Forelimb muscle (tissue), 1 donor: ENCODE data around the gene AGAP2. TPM values are rescaled to one million over a fixed set of nuclear protein-coding genes. Genes with fewer than 3 reads are reported as not detected.
"Not testable (repeated sequence)": the region's sequence is repeated elsewhere in the genome, so short reads cannot be mapped to it uniquely, and the experiment has no call there.

Experiments
- DNase-seq: peaks from one replicate; pipeline ENCODE4 v3.0.0-alpha.2; 2013; ENCODE audit warnings: low read depth
- polyA plus RNA-seq: library from polyadenylated mRNA; unstranded; fragments of 120-200 nt; gene quantifications from one replicate; pipeline ENCODE4 v1.2.1, GENCODE V29; 2013; ENCODE audit not compliant: insufficient read length

AGAP2 gene
- polyA plus RNA-seq, 1 donor: 8.2 TPM

DNA sequence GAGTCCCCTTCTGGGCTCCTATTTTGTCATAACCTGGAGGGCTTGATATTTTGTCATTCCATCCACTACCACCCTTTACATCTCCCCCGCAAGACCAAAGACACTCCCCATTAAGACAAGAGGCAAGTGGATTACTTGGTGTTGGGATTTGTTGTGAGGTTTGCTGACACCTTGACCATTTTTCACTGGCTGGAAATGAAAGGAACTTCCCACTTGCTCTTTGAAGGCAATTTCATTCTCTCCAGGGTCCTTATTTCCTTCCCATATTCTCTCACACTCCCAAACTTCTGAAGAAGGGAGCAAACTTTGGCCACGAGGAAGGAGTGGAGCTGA, 14.9 kb downstream of the AGAP2 start:
- no peak for DNase-seq

DNA sequence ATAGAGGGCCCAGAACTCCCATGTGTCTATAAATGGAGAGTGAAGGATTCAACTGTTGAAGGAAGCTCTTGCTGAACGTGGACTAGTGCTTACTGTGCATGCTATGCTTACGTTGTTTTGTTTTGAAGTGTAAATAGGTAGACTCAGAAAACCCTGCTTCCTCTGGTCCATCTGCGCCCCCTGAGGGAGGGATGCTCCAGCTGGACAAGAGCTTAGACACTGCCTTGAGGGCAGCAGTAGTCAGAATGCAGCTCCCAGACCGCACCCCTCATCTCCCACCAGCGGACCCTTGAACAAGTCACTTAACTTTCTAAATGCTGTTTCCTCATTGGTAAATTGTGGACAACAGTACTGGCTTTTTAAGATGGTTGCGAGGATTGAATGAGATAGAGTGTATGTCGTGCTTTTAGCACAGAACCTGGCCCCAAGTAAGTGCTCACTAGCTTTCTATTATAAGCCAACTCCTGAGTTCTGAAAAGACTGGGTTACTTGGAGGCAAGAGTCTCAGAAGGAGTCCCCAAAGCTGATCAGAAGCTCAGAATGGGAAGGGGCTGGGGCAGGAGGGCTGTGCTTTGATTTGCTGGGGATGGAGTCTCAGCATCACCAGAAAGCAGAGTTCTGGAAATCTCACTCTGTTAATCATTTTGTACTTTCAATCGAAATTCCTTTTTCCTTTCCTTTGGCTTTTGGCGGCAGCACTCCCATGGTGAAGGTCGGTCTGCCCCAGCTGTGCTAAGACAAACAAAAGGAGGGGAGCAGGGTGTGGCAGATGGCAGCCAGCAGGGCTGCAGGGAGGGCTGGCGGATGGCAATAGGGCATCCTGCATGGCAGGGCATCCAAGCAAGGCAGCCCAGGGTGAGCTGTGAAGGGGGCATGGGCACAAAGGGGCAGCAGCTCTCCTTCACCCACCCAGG, 15.6 kb downstream of the AGAP2 start:
- no peak for DNase-seq

DNA sequence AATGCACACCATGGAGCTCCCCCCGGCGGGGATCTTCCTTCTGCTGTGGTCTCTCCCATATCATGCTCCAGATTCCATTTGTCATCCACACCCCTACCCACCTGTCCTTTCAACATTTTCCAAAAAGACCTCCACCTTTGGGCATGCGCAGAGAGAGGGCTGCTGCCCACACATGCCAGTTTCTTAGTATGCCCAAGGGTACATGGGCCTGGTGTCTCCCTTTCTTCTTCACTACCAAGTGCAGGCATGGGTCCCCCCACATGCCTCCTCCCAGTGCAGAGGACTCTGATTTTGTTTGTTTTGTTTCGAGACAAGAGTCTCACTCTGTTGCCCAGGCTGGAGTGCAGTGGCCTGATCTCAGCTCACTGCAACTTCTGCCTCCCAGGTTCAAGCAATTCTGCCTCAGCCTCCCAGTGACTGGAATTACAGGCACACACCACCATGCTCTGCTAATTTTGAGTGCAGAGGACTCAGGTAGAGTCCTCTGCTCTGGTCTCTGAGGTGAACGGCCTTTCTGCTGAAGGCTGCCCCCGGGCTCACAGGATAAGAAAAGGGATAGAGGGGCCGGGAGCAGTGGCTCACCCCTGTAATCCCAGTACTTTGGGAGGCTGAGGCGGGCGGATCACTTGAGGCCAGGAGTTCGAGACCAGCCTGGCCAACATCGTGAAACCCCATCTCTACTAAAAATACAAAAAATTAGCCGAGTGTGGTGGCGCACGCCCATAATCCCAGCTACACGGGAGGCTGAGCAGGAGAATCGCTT, 16.5 kb downstream of the AGAP2 start:
- DNase-seq: not testable (repeated sequence)

DNA sequence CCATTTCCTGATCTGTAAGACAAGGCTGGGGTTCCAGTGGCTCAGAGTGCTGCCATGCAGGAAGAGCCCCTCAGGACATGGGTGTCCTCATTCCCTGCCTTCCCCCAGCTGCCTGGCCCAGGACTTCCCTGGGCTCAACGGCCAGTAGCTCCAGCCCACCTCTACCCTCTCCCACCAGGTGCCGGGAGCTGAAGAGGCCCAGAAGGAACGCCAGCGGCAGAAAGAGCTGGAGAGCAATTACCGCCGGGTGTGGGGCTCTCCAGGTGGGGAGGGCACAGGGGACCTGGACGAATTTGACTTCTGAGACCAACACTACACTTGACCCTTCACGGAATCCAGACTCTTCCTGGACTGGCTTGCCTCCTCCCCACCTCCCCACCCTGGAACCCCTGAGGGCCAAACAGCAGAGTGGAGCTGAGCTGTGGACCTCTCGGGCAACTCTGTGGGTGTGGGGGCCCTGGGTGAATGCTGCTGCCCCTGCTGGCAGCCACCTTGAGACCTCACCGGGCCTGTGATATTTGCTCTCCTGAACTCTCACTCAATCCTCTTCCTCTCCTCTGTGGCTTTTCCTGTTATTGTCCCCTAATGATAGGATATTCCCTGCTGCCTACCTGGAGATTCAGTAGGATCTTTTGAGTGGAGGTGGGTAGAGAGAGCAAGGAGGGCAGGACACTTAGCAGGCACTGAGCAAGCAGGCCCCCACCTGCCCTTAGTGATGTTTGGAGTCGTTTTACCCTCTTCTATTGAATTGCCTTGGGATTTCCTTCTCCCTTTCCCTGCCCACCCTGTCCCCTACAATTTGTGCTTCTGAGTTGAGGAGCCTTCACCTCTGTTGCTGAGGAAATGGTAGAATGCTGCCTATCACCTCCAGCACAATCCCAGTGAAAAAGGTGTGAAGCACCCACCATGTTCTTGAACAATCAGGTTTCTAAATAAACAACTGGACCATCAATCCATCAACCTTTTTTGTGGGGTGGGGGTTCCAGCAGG, 17.6 kb downstream of the AGAP2 start:
- no peak for DNase-seq

DNA sequence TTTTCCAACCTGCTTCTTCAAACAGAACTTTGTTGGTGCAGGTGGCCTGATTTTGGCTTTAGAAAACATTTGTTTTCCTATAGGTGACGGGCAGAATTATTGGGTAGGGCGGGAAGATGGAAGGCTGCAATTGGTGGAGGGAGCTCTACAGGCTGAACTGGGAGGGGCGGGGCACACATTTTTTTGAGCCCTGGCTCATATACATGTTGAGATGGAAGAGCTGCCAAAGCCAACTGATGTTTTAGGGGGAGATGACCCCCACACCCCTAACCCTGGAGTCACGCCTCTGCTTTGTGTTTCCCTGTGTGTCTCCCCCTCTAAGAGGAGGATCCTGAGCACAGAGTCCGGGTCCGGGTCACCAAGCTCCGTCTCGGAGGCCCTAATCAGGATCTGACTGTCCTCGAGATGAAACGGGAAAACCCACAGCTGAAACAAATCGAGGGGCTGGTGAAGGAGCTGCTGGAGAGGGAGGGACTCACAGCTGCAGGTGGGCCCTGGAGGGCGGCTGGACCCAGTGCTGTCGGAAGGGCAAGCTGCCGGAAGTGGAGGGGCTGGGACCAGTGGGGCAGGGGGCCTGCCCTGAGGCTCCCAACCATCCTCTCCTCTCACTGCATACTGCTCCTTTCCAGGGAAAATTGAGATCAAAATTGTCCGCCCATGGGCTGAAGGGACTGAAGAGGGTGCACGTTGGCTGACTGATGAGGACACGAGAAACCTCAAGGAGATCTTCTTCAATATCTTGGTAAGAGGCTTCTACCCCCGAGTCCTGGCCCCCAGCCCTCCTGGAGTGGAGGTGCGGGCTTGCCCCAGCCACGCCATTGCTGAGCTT, 18.6 kb downstream of the AGAP2 start:
- DNase-seq: no peak

DNA sequence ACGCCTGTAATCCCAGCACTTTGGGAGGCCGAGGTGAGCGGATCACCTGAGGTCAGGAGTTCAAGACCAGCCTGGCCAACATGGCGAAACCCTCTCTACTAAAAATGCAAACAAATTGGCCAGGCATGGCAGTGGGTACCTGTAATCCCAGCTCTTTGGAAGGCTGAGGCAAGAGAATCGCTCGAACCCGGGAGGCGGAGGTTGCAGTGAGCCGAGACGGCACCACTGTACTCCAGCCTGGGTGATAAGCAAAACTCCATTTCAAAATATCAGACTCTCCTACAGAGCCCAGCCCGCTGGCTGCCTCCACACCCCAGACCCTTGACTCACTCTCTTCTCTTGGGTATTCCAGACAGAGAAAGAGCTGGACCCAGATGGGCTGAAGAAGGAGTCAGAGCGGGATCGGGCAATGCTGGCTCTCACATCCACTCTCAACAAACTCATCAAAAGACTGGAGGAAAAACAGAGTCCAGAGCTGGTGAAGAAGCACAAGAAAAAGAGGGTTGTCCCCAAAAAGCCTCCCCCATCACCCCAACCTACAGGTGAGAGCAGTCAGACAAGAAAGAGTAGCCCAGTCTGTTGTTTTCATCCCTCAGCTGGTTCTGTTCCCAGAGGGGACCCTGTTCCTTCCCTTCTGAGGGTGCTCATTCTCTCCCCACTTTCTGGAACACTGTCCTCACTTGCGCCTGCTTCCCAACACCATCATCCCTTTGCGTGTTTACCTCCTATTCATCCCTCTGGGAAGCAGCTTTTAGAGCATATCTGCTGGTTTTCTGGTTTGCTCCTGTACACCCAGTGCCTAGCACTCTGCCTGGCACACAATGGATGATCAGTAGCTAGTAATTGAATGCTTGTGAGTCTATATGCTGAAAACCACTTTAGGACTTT, 19.7 kb downstream of the AGAP2 start:
- no peak for DNase-seq

DNA sequence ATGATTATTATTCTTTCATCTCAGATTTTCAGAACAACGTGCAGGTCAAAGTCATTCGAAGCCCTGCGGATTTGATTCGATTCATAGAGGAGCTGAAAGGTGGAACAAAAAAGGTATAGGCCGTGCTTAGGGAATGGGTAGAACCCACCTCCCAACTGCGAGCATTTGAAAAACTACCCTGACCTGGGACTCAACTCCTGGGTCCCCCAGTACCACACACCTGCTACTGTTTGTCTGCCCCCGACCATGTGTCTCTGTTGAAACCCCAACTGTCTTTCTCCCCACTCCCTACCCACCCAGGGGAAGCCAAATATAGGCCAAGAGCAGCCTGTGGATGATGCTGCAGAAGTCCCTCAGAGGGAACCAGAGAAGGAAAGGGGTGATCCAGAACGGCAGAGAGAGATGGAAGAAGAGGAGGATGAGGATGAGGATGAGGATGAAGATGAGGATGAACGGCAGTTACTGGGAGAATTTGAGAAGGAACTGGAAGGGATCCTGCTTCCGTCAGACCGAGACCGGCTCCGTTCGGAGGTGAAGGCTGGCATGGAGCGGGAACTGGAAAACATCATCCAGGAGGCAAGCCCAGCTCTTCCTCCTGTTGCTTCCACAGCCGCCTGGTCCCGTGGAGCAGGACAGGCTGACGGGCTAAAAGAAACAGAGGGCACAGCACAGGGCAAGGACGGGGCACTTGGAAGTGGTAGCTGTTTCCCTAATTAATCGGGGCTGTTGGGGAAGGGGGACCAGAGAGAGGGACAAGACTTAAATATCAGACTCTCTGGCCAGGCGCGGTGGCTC, 20.5 kb downstream of the AGAP2 start:
- DNase-seq: no peak

DNA sequence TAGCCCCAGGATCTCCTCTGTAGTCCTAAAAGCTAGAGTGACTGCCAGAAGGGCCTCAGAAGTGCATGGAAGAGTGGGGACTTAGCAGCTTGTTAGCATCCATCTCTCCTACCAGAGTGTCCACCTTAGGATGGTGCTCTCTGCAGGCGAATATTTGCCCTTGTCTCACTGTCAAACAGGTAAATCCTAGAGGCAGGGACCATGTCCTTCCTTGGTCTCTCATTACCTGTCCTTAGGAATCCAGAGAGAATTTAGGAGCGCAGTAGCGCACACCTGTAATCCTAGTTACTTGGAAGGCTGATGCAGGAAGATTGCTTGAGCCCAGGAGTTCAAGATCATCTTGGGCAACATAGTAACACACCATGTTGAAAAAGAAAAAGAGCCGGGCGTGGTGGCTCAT, 21.4 kb downstream of the AGAP2 start:
- DNase-seq: no peak

DNA sequence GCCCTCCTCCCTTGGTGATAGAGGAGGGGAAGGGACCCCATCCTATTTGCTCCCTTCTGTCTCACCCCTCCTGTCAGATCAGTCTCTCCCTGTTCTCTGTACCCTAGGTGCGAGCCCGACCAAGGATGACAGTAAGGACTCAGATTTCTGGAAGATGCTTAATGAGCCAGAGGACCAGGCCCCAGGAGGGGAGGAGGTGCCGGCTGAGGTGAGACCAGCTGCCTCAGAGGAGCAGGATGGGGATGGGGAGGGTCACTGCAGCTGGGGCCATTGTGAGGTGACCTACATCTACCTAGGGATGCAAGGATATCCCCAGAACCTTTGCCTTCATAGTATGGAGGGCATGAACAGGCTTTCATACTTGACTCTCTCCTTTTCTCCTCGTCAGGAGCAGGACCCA, 22.2 kb downstream of the AGAP2 start:
- no peak for DNase-seq

DNA sequence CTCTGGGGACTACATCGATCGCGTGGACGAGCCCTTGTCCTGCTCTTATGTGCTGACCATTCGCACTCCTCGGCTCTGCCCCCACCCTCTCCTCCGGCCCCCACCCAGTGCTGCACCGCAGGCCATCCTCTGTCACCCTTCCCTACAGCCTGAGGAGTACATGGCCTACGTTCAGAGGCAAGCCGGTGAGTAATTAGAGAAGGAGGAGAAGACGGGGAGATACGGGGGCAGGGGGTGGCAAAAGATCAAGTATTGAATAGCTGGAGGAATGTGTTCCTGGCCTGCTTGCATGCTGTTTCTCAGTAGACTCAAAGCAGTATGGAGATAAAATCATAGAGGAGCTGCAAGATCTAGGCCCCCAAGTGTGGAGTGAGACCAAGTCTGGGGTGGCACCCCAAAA, 22.8 kb downstream of the AGAP2 start:
- DNase-seq: no peak

DNA sequence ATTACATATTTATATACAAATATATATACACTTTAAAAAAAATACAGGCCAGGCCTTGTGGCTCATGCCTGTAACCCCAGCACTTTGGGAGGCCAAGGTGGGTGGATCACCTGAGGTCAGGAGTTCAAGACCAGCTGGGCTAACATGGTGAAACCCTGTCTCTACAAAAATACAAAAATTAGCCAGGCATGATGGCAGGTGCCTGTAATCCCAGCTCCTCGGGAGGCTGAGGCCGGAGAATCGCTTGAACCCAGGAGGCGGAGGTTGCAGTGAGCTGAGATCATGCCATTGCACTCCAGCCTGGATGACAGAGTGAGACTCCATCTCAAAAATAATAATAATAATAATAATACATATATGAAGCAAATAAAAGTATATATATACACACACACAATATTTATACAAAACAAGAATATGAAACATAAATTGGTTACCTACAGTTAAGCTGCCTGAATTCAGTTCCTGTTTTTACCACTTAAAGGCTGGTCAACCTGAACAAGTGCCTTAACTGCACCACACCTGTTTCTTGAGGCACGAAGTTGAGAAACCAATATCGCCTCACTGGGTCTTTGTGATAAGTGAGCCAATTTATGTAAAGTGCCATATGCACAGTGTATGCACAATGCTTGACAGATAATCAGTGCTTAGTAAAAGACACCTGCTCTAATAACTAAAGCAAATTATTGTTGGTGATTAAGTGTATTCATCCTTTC, 23.4 kb downstream of the AGAP2 start:
- DNase-seq: not testable (repeated sequence)

DNA sequence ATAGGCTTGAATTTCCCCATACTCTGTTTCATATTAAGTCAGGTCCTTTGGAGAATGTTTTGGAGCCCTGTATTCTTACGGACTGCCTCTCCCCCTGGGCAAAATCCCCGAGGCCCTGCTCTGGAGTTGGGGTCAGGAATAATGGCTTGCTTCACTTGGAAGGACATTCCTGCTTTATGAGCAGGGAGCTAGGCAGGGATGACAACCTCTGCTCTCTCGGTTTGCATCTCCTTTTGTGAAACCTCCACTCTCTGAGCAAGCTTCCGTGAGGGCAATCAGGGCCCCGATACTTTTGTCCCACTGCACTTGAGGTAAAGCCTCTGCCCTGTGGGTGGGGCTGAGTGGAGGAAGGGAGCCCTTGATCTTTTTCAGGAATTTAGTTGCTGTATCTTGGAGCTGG, 25.3 kb downstream of the AGAP2 start:
- DNase-seq: no peak

DNA sequence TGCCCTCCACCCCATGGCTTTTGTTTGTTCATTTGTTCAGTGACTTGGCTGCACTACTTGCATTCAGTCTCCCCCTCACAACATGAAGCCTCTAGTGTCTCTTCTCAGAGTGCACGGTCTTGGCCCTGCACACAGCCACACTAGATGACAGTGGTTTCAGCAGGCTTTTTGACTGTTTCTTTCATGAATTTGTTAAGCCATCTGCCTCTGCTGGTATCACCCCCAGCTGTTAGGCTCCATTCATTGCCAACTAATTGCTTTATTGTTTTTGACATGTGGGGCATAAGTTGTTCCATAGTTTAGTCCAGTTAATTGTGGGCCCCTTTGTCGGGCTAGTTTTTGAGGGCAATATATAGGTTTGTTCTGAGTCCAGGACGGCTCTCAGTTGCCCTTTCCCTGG, 25.8 kb downstream of the AGAP2 start:
- DNase-seq: no peak

DNA sequence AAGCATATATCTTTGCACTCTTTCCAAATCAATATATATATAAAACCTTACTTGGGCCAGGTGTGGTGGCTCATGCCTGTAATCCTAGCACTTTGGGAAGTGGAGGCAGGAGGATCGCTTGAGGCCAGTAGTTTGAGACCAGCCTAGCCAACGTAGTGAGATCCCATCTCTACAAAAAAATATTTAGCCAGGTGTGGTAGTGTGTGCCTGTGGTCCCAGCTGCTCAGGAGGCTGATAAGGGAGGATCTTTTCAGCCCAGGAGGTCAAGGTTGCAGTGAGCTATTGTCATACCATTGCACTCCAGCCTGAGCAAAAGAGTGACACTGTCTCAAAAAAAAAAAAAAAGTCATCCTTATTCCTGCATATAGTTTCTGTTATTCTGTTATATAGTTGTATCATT, 30.2 kb downstream of the AGAP2 start:
- DNase-seq: no peak

DNA sequence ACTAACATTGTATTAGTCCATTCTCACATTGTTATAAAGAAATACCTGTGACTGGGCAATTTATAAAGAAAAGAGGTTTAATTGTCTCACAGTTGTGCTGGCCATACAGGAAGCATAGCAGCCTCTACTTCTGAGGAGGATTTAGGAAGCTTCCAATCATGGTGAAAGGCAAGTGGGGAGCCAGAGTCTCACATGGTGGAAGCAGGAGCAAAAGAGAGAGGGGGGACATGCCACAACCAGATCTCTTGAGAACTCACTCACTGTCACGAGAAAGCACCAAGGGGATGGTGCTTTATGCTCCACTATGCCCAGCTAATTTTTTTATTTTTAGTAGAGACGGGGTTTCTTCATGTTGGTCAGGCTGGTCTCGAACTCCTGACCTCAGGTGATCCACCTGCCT, 31.3 kb downstream of the AGAP2 start:
- DNase-seq: no peak

DNA sequence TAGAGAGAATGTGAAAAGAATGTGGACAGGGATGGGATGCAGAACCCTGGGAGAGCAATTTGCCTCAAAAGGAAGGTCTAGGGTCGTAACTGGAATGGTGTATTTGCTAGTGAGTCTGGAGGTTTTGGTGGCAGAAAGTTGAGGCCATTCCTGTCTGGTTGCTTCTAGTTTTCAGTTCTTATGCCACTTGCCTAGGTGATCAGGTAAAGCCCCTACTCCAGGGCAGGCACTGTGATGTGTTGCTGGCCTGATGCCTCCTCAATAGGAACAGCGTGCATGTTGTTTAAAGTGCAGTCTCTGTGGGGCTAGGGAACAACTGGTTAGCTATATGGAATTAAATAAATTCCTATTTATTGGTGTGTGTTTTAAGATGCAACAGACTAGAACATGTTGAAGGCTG, 38.2 kb downstream of the AGAP2 start:
- no peak for DNase-seq

DNA sequence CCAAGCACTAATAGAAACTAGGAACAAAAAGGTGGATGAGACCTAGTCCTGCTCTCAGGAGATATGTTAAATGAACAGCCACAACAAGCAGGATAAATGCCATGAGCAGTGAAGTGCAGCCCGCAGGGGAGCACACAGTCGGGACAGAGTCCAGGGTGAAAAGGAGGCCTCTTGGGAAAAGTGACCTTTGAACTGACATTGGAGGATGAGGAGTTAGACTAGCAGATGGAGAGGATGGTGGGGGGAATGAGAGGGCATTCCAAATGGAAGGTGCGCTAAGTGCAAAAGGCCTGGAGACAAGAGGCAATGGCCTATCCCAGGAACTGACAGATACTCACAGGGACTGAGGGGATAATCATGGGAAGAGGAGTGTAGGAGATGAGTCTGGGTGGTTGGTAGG, 40.1 kb downstream of the AGAP2 start:
- DNase-seq: no peak

DNA sequence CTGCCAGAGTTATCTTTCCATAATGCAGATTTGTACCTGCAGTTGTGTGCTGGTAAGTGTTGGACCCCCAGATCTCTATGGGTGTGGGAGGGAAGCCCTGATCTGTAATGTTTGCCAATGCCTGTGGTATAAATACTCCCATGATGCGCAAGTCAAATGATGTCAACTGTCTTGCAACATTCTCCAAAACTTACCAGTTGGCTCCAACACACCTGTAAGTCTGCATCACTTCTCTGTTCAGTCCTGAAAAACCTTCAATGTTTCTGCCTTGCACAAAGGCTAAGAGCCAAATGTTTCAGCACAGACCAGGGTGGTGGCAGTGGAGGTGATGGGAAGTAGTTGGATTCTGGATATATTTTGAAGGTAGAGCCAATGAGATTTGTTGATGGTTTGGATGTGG, 41.5 kb downstream of the AGAP2 start:
- no peak for DNase-seq
